Common myeloid progenitor, CD34-positive (primary cell): Measurements from ENCODE around the gene LRRC42.
"Not testable (repeated sequence)": the region's sequence is repeated elsewhere in the genome, so short reads cannot be mapped to it uniquely, and the experiment has no call there.

ENCODE experiments used
- CTCF ChIA-PET: fragments of 350-600 bp; sonication (Branson Sonifier 250); formaldehyde crosslinking; loops from one replicate; lab custom pipeline; 2021; ENCODE audit warnings: antibody characterized with exemption; lab: Charles Lee
- POLR2A ChIA-PET: fragments of 350-600 bp; sonication (Branson Sonifier 250); formaldehyde crosslinking; loops from one replicate; lab custom pipeline; 2021; ENCODE audit warnings: antibody characterized with exemption; lab: Charles Lee
- DNase-seq, 3 donors: peaks; one replicate each; pipeline versions ENCODE4 v3.0.0 to v3.0.0-alpha.2; 2013
- H3K27ac ChIP-seq, 2 experiments: 1 replicate in 1 of 2; 2 replicates in 1 of 2; pipeline ENCODE4 v1.7.0; 2013; ENCODE audit warnings: inconsistent platforms in 2 of 2, low read length in 2 of 2, mild to moderate bottlenecking in 2 of 2, low read depth in 1 of 2, moderate library complexity in 1 of 2; ENCODE audit not compliant: severe bottlenecking in 2 of 2, insufficient read depth in 1 of 2, poor library complexity in 1 of 2
- H3K27me3 ChIP-seq, 5 experiments: replicated peaks in 2 of 5; 1 replicate in 3 of 5; 2 replicates in 2 of 5; pipeline versions ENCODE4 v1.6.1 to v1.7.0; 2013; ENCODE audit warnings: low read length in 4 of 5, mild to moderate bottlenecking in 2 of 5, moderate library complexity in 2 of 5, inconsistent platforms in 1 of 5; ENCODE audit not compliant: insufficient read depth in 5 of 5, control insufficient read depth in 4 of 5
- H3K36me3 ChIP-seq, 4 experiments: 1 replicate in 2 of 4; 2 replicates in 2 of 4; pipeline versions ENCODE4 v1.6.1 to v1.7.0; 2013; ENCODE audit warnings: low read length in 3 of 4, control low read depth in 1 of 4, mild to moderate bottlenecking in 1 of 4; ENCODE audit not compliant: control insufficient read depth in 4 of 4, insufficient read depth in 4 of 4
- H3K4me1 ChIP-seq, 4 experiments: 1 replicate in 3 of 4; 2 replicates in 1 of 4; pipeline versions ENCODE4 v1.6.1 to v1.7.1; 2013; ENCODE audit warnings: low read length in 3 of 4, mild to moderate bottlenecking in 3 of 4, control low read depth in 1 of 4, inconsistent platforms in 1 of 4, moderate library complexity in 1 of 4; ENCODE audit not compliant: control insufficient read depth in 4 of 4, insufficient read depth in 4 of 4; ENCODE audit errors: control extremely low read depth in 1 of 4
- H3K4me3 ChIP-seq, 7 experiments: 1 replicate in 4 of 7; 2 replicates in 3 of 7; pipeline versions ENCODE4 v1.5.1 to v1.7.0; 2013; ENCODE audit warnings: mild to moderate bottlenecking in 7 of 7, low read length in 6 of 7, moderate library complexity in 6 of 7, inconsistent platforms in 2 of 7, low read depth in 2 of 7, control low read depth in 1 of 7; ENCODE audit not compliant: insufficient read depth in 4 of 7, control insufficient read depth in 1 of 7; ENCODE audit errors: extremely low read depth in 1 of 7
- H3K9me3 ChIP-seq, 5 experiments: 1 replicate in 4 of 5; 2 replicates in 1 of 5; pipeline versions ENCODE4 v1.6.1 to v1.7.1; 2013; ENCODE audit warnings: low read length in 4 of 5, mild to moderate bottlenecking in 2 of 5, inconsistent platforms in 1 of 5, low read depth in 1 of 5, moderate library complexity in 1 of 5; ENCODE audit not compliant: control insufficient read depth in 4 of 5, insufficient read depth in 2 of 5; ENCODE audit errors: control extremely low read depth in 1 of 5
- WGBS: methylation state at CpG from one replicate; pipeline ENCODE4 v1.1.5; 2013; ENCODE audit not compliant: insufficient coverage; 5-methylcytosine and 5-hydroxymethylcytosine counted together

Gene LRRC42

GRCh38 chr1:53994516-53994915 lies 48.4 kb downstream of the LRRC42 start:
- H3K27me3 ChIP-seq, H3K4me1 ChIP-seq, CTCF ChIA-PET, H3K36me3 ChIP-seq, POLR2A ChIA-PET, H3K4me3 ChIP-seq, H3K27ac ChIP-seq, DNase-seq: not testable (repeated sequence)
- peaks cover 0 to 13% (median 6%) of the 10 kb centered on the region in 5 experiments for H3K9me3 ChIP-seq
- no CpG with 5 or more reads among the region's 2 CpGs for WGBS

- no peak overlapping the region for H3K4me3 ChIP-seq
- no peak for DNase-seq
- H3K27me3 ChIP-seq = peaks cover 0 to 3% (median 0%) of the 10 kb centered on the region in 5 experiments
- no peaks in the 10 kb centered on the region for H3K36me3 ChIP-seq
- WGBS = no CpG with 5 or more reads among the region's 1 CpG
- ChIA-PET CTCF (no interaction called here), POLR2A (no interaction called here)
- H3K4me1 ChIP-seq = no peaks in the 10 kb centered on the region
- H3K27ac ChIP-seq = no peak overlapping the region
- peaks cover 0 to 13% (median 6%) of the 10 kb centered on the region in 5 experiments for H3K9me3 ChIP-seq
These were observed 49.5 kb downstream of the LRRC42 start for GRCh38 chr1:53995683-53996082.

- Histone ChIP-seq H3K9me3 (peaks cover 0 to 2% (median 0%) of the 10 kb centered on the region in 5 experiments), H3K36me3 (no peaks in the 10 kb centered on the region), H3K27me3 (peaks cover 0 to 3% (median 0%) of the 10 kb centered on the region in 5 experiments), H3K4me1 (no peaks in the 10 kb centered on the region), H3K4me3 (no peak overlapping the region), H3K27ac (no peak overlapping the region)
- DNase-seq = no peak
- POLR2A ChIA-PET = interaction anchor here (0.6 kb wide), 1 partner anchor 425 kb away, joined by 3 read pairs; no protein-coding TSS in a partner anchor
- CTCF ChIA-PET = no interaction called here
- no CpG with 5 or more reads among the region's 1 CpG for WGBS
These were observed 52.1 kb downstream of the LRRC42 start for GRCh38 chr1:53998223-53998622.

- Histone ChIP-seq H3K27me3 (peaks cover 0 to 3% (median 0%) of the 10 kb centered on the region in 5 experiments), H3K4me1 (no peaks in the 10 kb centered on the region), H3K27ac (no peak overlapping the region), H3K9me3 (peaks cover 0 to 3% (median 0%) of the 10 kb centered on the region in 5 experiments), H3K36me3 (no peaks in the 10 kb centered on the region), H3K4me3 (no peak overlapping the region)
- ChIA-PET POLR2A (no interaction called here), CTCF (no interaction called here)
- no peak for DNase-seq
These were observed 53.8 kb downstream of the LRRC42 start for GRCh38 chr1:53999920-54000319.

GRCh38 chr1:54001591-54001990 lies 55.4 kb downstream of the LRRC42 start:
- H3K36me3 ChIP-seq = no peaks in the 10 kb centered on the region
- H3K27me3 ChIP-seq = peaks cover 0 to 3% (median 0%) of the 10 kb centered on the region in 5 experiments
- no peak overlapping the region for H3K27ac ChIP-seq
- WGBS = 67% methylated on average over 1 of the region's 3 CpGs
- POLR2A ChIA-PET = no interaction called here
- H3K4me3 ChIP-seq = no peak overlapping the region
- CTCF ChIA-PET = no interaction called here
- H3K4me1 ChIP-seq = no peaks in the 10 kb centered on the region
- DNase-seq = no peak
- peaks cover 0 to 3% (median 0%) of the 10 kb centered on the region in 5 experiments for H3K9me3 ChIP-seq

GRCh38 chr1:54002544-54003248 lies 56.5 kb downstream of the LRRC42 start:
- CTCF ChIA-PET = interaction anchor here (0.8 kb wide), 1 partner anchor 13 kb away, joined by 3 read pairs; no protein-coding TSS in a partner anchor
- Histone ChIP-seq H3K4me1 (no peaks in the 10 kb centered on the region), H3K9me3 (peaks cover 0 to 3% (median 0%) of the 10 kb centered on the region in 5 experiments), H3K4me3 (no peak overlapping the region), H3K27ac (no peak overlapping the region), H3K27me3 (peaks cover 0 to 3% (median 0%) of the 10 kb centered on the region in 5 experiments), H3K36me3 (no peaks in the 10 kb centered on the region)
- WGBS = 67% methylated on average over 7 of the region's 9 CpGs
- POLR2A ChIA-PET = no interaction called here
- no peak for DNase-seq

- Histone ChIP-seq H3K4me1 (no peaks in the 10 kb centered on the region), H3K9me3 (peaks cover 0 to 3% (median 0%) of the 10 kb centered on the region in 5 experiments), H3K4me3 (no peak overlapping the region), H3K27me3 (peaks cover 0 to under 1% (median 0%) of the 10 kb centered on the region in 5 experiments), H3K27ac (no peak overlapping the region), H3K36me3 (no peaks in the 10 kb centered on the region)
- CTCF ChIA-PET = interaction anchor here (0.8 kb wide), 1 partner anchor 12 kb away, joined by 3 read pairs; no protein-coding TSS in a partner anchor
- POLR2A ChIA-PET = no interaction called here
- no peak for DNase-seq
- 89% methylated on average over 12 of the region's 12 CpGs for WGBS
These were observed 57.1 kb downstream of the LRRC42 start for GRCh38 chr1:54003249-54003646.
